Measurements from ENCODE around the gene IRF4.

DNA sequence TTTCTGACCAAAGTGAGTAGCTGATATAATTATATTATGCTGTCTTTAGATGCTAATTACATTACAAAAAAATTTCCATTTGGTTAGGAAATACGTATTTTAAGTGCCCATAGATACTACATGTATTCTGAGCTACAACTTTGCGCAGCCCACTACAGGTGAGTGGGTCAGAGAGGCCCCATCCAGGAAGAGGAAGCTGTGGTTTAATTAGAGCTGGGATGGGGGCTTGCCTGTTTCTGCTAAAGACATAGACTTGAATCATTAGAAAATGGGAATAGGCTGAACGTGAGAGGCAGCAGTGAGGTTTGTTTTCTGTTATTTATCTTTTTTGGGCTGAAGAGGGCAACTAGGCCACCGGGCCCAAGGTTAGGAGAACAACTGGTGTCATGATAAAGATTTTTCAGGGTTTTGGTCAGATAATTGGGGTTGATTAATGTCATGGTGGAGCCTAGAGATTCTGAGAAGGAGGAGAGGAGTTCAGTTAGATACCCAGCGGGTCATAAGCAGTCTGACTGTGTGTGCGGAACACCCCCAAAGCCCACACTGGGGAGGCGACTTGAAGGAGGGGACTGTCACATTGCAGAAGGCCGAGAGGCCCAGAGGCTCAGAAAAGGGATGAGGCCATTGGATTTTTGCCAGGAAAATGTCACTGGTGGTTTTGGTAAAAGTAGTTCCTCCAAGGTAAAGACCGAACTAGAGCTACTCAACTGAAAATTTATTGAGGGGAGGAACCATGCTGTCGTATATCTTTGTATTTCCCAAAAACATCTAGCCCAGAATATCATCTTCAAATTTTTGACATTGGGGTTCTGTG, 14.5 kb upstream of the IRF4 start:
- no peak for TF ChIP-seq POLR2A (IDR thresholded peaks at IDR 0.05)
- TF ChIP-seq, protein P1, sequence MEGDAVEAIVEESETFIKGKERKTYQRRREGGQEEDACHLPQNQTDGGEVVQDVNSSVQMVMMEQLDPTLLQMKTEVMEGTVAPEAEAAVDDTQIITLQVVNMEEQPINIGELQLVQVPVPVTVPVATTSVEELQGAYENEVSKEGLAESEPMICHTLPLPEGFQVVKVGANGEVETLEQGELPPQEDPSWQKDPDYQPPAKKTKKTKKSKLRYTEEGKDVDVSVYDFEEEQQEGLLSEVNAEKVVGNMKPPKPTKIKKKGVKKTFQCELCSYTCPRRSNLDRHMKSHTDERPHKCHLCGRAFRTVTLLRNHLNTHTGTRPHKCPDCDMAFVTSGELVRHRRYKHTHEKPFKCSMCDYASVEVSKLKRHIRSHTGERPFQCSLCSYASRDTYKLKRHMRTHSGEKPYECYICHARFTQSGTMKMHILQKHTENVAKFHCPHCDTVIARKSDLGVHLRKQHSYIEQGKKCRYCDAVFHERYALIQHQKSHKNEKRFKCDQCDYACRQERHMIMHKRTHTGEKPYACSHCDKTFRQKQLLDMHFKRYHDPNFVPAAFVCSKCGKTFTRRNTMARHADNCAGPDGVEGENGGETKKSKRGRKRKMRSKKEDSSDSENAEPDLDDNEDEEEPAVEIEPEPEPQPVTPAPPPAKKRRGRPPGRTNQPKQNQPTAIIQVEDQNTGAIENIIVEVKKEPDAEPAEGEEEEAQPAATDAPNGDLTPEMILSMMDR (IDR thresholded peaks at IDR 0.05), result no peak

All from testis (tissue), 2 donors.